Hematopoietic multipotent progenitor cell treated with erythropoietin and hydrocortisone succinate and interleukin-3 and kit ligand, for 15 days (in vitro differentiated cells): Measurements from ENCODE around the gene GTF2H1.
"Not testable (repeated sequence)": the region's sequence is repeated elsewhere in the genome, so short reads cannot be mapped to it uniquely, and the experiment has no call there.

Experiments used
- DNase-seq: peaks from one replicate; pipeline ENCODE4 v3.0.0-alpha.2; 2015; ENCODE audit warnings: low spot score

GTF2H1 gene

GRCh38 chr11:18319914-18320313 is 2.5 kb upstream of the GTF2H1 start:
- no peak for DNase-seq

GRCh38 chr11:18320617-18321016 is 1.8 kb upstream of the GTF2H1 start:
- DNase-seq: no peak

- no peak for DNase-seq
Observed at GRCh38 chr11:18321578-18321968, 794 bp upstream of the GTF2H1 start.

- peak; percentile 21 for DNase-seq
Observed at GRCh38 chr11:18322818-18323570, 627 bp downstream of the GTF2H1 start.

GRCh38 chr11:18323881-18324280 is 1.5 kb downstream of the GTF2H1 start:
- not testable (repeated sequence) for DNase-seq

- no peak for DNase-seq
Observed at GRCh38 chr11:18324381-18324780, 2.0 kb downstream of the GTF2H1 start.

- peak; percentile 43 for DNase-seq
Observed at GRCh38 chr11:18329196-18329870, 7.0 kb downstream of the GTF2H1 start.

GRCh38 chr11:18330921-18331320 is 8.6 kb downstream of the GTF2H1 start:
- DNase-seq: no peak

- DNase-seq: no peak
Observed at GRCh38 chr11:18332302-18332701, 9.9 kb downstream of the GTF2H1 start.

- no peak for DNase-seq
Observed at GRCh38 chr11:18332891-18333290, 10.5 kb downstream of the GTF2H1 start.

- no peak for DNase-seq
Observed at GRCh38 chr11:18347471-18348125, 25.2 kb downstream of the GTF2H1 start.

- DNase-seq: no peak
Observed at GRCh38 chr11:18352581-18352980, 30.2 kb downstream of the GTF2H1 start.

- no peak for DNase-seq
Observed at GRCh38 chr11:18358646-18359045, 36.3 kb downstream of the GTF2H1 start.

GRCh38 chr11:18361154-18361553 is 38.8 kb downstream of the GTF2H1 start:
- no peak for DNase-seq

GRCh38 chr11:18364495-18365073 is 42.2 kb downstream of the GTF2H1 start:
- DNase-seq: no peak

GRCh38 chr11:18365741-18366140 is 43.4 kb downstream of the GTF2H1 start:
- no peak for DNase-seq

GRCh38 chr11:18366286-18366685 is 43.9 kb downstream of the GTF2H1 start:
- no peak for DNase-seq

GRCh38 chr11:18367431-18367830 is 45.1 kb downstream of the GTF2H1 start:
- DNase-seq: no peak

- no peak for DNase-seq
Observed at GRCh38 chr11:18368221-18368620, 45.9 kb downstream of the GTF2H1 start.

- no peak for DNase-seq
Observed at GRCh38 chr11:18369398-18369797, 47.0 kb downstream of the GTF2H1 start.

- no peak for DNase-seq
Observed at GRCh38 chr11:18371279-18371678, 48.9 kb downstream of the GTF2H1 start.

- no peak for DNase-seq
Observed at GRCh38 chr11:18372201-18372600, 49.8 kb downstream of the GTF2H1 start.

- no peak for DNase-seq
Observed at GRCh38 chr11:18374956-18375355, 52.6 kb downstream of the GTF2H1 start.
